HG02852 (cell line): ENCODE results near the gene MBNL2.

ENCODE experiments used
- ATAC-seq: cut with Tn5 transposase; IDR thresholded peaks from one replicate; pipeline ENCODE4 v1.9.1; 2021; ENCODE audit warnings: mild to moderate bottlenecking, moderate library complexity; ENCODE audit not compliant: unreplicated experiment

MBNL2 gene

DNA sequence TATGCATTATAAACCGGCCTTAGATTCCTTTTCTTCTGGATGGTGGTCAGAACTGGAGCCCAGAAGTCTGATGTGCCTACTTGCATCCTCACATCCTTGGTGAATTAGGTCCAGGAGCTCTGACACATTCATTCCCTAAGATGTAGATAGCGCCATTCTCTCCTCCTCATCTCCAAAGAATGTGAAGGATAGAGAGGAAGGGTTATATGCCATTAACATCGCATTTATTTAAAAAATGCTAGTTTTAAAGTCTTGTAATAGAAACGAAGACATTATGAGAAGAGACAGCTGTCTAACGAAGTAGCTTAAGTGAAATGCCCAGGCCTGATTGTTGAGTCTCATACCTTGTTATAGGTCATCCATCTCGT, 9.7 kb downstream of the MBNL2 start:
- no peak for ATAC-seq

DNA sequence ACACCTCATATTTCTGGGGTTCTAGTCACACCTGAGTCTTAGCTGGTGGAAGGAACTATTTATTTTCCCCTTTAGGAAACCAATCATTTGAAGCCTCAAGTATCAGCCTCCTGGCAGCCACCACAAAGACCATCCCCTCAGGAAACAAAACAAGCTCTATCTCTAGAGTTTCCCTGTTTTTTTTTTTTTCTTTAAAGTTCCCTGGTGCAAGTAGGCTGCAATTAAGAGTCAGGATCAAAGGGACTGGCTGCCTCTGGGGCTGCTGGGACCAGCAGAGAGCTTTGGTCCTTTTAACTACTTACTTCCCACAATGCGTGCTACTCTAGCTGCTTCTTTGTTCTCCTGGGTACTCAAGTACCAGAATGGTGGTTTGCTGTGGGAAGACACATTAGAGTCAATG, 11.4 kb downstream of the MBNL2 start:
- no peak for ATAC-seq

DNA sequence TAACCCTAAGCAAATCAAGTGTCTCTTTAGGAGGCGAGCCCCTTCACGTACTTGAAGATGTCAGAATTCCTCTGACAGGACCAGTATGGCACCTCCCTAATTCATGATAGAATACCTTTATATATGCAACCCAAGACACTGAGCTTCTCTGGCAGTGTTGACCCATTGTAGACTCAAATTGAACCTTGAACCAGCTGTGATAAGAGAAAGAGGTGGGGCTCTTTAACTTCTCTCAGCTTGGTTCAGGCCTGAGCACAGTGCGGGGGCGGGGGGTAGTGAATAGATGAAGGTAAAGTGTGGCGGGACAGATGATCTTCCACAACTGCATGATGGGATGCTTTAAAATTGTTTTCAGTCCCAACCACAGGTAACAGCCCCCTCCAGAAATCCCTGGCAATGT, 12.1 kb downstream of the MBNL2 start:
- ATAC-seq, result no peak

DNA sequence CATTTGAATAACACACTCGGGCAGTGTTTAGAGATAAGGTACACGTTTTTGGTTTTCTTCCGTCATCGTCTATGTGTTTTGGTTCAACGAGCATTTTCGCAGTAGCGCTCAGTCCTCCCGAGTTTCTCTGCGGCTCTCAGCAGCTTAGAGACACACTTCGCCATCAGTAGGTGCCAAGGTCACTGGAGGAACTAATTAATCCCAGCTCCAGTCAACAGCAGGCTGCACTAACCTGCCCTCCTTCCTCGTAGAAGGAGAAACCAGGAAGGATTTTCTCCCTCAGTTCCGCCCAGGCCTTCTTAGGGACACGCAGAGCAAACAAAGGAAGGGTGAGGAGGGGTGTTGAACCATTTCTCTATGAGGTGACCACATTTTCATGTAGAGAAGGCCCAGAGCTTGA, 12.6 kb downstream of the MBNL2 start:
- no peak for ATAC-seq

DNA sequence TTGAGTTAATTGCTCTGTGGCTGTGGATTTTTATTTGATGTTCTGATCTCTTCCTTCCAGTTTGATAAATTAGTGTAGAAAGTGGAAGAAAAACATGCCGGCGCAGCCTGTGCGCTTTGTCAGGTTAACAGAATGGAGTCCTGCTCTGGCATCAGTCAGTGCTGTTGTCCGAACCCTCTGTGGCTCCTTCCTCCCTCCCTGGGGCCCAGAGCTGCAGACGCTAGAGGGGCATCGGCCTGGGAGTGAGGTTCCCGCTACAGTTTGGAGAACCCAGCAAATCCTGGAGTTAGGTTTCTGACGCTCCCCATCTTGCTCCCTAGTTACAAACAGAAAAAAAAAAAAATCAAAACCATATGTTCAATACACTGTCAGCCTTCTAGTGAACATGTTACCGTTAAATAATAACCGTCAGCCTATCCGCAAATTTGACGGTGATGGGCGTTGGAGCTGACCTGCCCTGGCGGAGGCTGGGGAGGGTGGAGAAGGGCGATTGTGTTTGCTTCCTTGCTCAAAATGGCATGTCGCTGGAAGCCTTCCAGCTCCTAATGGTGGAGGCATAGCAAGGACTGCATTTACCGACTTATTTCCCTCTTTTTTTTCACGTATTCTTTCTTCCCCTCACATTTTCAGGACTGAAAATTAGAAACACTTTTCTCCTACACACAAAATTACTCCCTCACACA, 13.6 kb downstream of the MBNL2 start:
- no peak for ATAC-seq

DNA sequence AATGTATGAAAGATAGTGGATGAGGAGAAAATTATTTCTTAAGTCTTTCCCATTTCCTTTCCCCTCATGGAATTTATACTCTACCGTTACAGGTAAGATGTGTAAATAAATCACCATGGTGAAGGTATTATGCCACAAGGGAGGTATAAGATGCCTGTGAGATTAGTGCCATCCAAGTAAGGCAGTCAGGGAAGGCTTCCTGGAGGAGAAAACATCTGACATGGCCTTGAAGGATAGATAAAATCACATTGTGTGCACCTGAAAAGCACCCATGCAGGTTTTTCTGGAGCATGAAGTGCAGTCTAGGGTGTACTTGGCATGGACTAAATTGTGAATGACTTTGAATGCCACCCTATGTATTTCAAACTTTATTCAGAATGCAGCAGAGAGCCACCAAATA, 15.3 kb downstream of the MBNL2 start:
- ATAC-seq, result no peak

DNA sequence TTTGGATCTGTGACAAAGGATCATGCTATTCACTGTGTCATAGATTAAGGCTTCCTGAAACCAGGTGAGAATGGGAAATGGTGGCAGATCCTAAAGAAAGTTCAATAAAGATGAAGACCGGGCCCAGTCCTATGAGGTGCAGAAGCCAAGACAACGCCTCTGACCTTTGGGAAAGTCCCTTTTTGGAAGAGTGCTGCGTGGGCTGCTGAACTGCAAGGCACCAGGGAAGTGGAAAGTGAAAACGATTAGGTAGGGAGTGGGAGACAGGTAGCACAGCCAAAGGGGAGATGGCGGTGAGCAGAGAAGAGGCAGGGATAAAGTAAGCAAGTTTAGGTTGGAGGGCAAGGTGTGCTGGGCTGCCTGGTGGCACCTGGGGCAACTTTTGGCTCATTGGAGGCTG, 16.3 kb downstream of the MBNL2 start:
- ATAC-seq, result no peak

DNA sequence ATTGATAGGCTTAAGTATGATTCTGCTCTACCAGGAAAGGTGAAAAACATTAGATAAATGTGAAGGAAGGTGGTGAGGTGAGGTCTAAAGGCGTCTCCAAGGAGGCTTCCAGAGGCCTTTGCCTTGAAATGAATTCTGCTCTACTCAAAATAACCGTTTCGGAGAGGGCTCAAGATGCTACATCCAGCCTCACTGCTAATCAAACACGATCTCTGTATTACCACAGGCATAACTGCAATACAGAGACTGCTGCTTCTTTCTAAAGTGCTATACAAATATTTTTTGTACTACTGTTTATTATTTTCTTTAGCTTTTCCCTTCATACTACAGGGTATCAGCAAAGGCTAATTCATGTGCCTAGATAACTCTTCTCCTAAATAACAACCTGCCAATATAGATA, 16.8 kb downstream of the MBNL2 start:
- no peak for ATAC-seq

DNA sequence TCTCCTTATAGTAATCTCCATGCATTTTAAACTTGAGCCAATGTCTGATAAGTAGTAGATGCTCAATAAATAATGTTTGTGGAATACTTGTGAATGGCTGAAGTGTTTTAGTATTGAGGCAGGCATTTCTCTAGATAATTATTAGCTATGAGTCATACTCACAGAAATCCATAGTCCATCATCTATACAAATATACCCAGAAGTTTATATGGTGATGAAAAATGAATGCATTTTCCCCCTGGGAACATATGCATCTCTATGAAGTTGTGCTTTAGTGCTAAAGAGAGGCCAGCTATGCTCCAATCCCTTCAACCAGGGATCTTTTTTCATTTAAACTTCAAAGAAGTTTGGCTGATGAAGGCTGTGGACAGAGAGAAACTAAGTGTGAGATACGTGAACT, 17.2 kb downstream of the MBNL2 start:
- no peak for ATAC-seq

DNA sequence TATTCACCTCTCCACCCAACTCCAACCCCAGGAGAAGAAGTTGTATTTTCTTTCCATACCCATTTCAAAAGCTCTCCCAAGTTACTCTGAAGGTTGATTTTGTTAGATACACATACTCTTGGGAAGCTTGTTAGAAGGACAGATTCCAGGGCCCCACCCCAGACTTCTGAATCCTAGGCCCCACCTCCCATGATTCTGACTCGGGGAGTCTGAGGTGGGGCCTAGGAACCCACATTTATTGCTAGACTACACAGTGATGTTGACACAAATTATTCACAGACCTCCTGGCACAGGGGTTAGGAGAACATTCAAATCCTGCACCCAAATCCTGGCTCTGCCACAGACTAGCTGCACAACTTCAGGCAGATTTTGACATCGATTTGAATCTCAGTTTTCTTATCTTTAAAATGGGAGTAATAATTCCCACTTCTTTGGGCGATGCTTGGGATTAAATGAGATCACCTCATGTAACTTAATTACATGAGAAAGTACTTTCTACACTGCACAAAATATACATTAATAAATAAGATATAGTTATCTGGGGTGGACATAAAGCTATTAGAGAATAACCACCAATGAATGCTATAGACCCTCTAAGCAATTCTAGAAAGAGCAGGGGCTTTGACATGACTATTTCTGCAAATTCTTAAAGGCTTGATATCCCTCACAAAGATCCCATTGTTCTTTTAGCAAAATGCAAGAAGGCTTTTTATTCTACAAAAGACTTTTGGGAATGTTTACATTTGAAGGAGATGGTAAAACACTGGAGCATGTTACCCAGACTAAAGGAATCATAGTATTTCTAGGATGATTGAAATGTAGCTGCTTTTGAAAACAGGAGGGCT, 18.0 kb downstream of the MBNL2 start:
- no peak for ATAC-seq

DNA sequence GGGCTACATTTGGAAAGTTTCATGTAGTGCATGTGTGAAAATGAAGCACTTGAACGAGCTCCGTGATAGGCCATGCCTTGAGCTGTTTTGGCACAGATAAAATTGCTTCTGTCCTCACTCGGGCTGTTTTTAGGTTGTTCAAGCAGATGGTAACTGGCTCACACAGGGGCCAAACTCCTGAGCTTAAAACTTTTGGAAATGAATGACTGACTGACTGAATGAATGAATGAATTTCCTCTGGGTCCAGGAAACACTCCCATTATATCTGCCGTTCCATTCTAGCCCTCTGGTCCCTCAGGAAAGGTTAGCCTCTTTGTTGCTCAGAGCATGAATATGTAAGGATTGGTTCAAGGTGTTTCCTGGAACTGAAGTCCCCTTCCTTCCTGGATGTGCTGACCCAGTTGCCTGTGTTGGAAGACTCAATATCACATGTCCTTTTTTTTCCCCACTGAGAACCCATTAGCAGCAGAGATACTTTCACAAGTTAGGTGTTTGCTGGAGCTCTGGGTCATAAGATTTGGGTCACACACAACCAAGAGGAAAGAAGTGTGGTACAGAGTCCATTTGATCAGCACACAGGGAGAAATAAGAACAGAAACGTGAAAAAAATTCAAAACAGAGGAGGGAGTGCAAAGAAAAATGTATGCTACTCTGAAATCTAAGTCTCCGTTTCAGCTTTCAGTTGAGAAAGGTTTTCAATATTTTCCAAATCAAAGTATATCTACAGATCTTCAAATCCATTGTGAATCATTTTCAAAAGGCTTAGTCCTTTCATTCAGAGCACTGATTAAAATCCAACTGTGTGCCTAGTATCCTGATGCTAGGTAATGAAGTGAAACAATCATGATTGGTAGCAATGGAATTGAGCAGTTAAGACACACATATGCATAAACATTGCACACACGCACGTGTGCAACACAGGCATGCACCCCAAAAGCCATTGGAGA, 18.9 kb downstream of the MBNL2 start:
- no peak for ATAC-seq

DNA sequence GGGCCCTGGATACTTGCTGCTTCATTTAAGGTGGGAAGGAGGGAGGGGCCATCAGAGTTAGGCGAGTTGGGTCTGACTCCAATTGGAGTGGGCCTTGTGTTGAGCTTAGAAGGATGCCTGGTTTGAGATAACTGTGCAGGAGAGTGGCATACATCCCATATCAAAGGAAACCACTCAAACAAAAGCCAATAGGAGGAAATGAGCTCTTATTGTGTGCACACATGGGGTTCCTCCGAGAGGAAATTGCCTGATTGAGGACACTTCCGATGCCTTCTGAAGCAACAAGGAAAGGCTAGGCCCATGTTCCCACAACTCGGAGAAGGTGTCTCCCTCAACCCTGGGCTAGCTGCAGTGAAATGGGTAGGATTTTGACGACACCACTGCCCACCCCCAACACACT, 19.6 kb downstream of the MBNL2 start:
- ATAC-seq, result no peak

DNA sequence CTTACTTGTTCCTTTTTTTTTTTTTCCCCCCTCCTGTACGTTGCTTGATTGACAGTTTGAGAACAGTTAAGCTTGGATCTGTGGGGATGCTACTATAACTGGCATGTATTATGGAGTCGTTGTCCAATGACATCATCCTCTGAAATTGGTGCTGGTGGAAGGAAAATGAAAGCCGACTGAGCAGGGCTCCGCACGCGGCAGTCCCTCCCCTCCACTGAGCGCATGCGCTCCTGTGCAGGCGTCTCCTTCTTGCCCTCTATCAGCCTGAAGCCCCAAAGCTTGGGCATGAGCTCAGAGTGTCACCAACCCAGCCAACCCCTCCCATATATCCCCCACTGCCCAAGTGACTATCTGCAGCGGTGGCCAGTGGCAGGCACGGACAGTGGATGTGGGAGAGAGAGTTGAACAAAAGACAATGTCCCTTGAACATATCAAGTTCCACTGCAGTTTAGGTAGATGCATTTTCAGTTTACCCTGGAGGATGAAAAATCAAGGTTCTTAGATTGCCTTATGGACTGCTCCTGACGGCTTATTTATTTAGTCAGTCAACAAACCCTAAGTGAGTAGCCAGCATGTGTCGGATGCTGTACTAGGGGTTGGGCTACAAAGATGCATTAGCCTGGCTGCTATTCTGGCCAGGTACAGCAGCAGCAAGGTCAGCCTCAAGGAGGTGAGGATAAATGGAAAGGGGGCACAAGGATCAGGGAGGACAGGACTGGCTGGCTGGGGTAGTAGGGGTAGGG, 20.8 kb downstream of the MBNL2 start:
- ATAC-seq, result no peak

DNA sequence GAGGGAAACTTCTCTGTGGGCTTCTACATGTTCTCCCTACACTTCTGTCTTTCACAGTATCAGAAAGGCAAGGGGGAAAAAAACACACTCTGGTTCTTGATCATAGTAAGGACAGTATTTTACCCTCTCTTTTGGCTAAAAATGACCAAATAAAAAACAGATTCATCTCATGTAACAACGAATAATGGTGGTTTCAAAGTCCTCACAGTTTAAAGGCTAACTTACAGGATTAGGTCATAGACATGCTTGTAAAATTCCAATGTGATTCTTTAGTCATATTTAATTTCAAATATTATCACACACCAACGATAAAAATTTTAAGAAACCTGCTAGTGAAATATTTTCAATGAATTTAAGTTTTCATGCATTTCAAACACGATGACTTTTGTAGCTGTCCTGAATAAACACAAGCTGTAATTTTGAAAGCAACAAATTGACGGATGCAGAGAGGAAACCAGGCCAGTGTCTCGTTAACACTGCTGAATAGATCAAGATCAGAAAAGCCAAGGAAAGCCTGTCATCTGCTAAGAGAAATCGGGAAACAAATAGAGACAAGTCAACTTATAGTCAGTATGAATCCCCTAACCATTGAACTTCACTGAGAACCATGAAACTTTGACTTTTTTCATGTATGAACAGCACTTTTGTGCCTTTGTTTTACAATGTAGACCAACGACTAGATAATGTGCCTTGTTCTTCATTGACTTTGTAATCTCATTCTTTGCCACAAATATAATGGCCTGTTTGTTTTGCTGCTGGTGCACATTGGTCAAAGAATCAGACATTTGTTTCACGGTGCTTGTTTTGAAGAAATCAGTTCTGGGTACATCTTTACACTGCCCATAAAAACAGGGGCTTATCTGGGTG, 22.0 kb downstream of the MBNL2 start:
- ATAC-seq, result no peak

DNA sequence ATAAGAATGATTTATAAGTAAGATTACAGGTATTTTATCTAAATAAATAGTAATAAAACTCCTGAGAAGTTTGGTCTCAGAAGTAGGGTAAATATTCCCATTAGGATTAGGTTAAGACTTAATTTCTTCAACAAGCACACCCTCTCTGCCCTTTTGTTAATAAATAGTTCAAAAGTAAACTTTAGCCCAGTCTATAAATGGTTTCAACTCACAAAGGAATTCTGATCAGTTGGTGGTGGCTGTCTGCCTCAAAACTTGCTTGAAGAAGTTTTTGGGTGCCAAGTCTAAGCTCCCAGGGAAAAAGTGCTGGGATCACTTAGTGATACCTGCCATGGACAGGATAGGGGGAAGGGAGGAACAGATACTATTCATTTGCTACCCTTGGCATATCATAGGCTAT, 22.9 kb downstream of the MBNL2 start:
- ATAC-seq, result no peak

DNA sequence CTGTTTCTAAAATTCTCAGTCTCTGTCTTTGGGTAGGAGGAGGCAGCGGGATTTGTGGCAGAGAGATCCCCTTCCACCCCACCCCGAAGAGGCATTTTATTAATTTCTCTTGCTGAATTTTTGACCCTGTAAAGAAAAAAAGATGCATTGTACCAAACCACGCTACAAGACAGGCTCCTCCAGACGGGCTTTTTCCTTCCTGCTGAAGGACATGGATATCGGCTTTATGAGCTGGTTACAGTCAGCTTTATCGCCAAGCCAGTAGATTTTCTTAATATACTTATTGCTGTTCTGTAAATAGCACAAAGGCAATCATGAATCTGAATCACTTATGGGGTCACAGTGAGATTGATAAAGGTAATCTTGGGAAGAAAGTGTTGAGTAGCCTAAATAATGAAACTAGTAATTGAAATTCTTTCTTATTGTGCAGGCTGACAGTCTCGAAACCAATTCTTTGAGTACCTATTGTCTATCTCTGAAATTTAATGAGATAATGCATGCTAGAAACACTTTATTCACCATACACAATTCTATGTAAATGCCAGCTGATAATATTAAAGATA, 24.5 kb downstream of the MBNL2 start:
- no peak for ATAC-seq

DNA sequence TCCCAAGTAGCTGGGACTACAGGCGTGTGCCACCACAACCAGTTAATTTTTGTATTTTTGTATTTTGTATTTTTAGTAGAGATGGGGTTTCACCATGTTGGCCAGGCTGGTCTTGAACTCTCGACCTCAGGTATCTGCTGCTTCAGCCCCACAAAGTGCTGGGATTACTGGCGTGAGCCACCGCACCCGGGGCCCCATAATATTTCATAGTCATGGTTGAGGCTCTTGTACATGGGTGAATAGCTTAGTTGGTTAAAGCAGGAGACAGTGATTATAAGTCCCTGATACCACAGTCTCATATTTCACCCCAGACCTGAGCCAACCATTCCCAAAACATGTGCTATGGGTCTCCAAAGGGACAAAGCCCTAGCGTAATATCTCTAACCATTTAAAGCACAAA, 26.1 kb downstream of the MBNL2 start:
- ATAC-seq, result no peak

DNA sequence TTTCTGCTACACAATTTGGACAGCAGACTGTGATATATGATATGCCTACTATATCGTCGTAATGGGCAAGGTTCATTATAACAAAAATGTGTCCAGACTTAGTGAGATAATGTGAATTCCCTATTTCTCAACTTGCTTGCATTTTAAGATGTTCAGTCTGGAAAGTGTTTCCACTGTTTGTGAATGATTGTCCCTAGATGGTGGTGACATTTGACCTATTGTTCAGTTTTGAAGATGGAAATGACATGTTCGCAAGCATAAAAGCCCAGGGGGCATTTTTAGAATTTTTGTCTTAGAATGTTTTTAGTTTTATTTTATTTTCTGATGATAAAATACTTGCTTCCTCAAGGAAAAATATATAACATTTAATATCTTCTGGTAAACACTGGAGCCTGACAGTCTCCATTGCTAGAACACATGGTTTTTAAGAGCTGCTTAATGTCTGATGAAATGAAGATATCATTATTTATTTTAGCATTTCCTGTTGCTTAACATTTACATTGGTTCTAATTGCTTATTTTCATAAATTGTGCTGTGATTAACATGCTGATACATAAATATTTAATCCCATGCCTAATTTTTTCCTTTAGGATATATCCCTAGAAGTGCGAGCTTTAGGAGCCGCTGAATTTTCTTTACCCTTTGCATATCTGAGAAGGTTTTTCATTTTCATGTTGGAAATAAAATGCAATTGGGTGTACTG, 27.1 kb downstream of the MBNL2 start:
- ATAC-seq, result no peak
